GM21737 (cell line): ENCODE data around the gene RUNX2.

Source experiments
- ATAC-seq: cut with Tn5 transposase; IDR thresholded peaks from one replicate; pipeline ENCODE4 v1.9.1; 2021; ENCODE audit warnings: mild to moderate bottlenecking, moderate library complexity; ENCODE audit not compliant: unreplicated experiment

RUNX2 gene

DNA sequence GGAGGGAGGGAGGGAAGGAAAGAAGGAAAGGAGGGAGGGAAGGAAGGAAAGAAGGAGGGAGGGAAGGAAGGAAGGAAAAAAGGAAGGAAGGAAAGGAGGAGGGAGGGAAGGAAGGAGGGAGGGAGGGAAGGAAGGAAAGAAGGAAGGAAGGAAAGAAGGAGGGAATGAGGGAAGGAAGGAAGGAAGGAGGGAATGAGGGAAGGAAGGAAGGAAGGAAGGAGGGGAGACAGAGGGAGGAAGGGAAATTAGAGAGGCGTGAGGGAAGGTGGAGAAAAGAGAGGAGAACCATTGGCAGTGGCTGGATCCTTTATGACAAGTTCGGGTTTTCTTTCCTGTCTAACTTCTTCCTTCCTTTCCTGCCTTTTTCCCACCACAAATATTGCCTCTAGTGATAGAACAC is 71.9 kb downstream of the RUNX2 start:
- no peak for ATAC-seq

DNA sequence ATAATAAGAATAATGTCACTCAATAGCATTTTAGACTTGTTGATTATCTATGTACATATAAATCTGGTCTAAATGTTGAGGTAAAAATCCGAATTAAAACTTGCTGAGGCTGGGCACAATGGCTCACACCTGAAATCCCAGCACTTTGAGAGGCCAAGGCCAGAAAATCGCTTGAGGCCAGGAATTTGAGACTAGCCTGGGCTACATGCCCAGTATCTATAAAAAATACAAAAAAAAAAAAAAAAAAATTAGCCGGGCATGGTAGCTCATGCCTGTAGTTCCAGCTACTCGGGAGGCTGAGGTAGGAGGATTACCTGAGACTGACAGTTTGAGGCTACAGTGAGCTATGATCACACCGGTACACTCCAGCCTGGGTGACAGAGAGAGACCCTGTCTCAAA is 83.8 kb downstream of the RUNX2 start:
- no peak for ATAC-seq

DNA sequence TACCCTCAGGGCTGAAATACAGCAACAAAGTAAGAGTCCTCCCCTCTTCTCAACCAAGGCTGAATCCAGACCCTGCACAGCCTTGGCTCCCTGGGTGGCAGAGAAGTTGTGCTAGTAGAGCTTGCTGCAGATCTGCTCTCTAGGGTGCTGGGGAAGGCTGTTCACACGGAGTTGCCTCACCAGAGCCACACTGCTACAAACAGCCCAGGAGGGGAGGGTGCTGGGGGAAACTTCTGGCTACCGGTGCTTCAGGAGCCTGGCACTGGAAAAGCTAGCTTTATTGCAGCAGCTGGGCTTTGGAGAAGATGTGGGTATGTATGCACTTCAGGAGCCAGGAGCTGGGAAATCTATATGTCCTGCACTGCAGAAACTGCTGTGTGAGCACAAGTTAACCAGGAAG is 87.2 kb downstream of the RUNX2 start:
- no peak for ATAC-seq

GRCh38 chr6:45415788-45416518 is 87.8 kb downstream of the RUNX2 start:
- no peak for ATAC-seq

- no peak for ATAC-seq
Measured at GRCh38 chr6:45416700-45417099, 88.6 kb downstream of the RUNX2 start.

- no peak for ATAC-seq
Measured at GRCh38 chr6:45417436-45417835, 89.3 kb downstream of the RUNX2 start.

- no peak for ATAC-seq
Measured at GRCh38 chr6:45419571-45420082, 91.5 kb downstream of the RUNX2 start.

DNA sequence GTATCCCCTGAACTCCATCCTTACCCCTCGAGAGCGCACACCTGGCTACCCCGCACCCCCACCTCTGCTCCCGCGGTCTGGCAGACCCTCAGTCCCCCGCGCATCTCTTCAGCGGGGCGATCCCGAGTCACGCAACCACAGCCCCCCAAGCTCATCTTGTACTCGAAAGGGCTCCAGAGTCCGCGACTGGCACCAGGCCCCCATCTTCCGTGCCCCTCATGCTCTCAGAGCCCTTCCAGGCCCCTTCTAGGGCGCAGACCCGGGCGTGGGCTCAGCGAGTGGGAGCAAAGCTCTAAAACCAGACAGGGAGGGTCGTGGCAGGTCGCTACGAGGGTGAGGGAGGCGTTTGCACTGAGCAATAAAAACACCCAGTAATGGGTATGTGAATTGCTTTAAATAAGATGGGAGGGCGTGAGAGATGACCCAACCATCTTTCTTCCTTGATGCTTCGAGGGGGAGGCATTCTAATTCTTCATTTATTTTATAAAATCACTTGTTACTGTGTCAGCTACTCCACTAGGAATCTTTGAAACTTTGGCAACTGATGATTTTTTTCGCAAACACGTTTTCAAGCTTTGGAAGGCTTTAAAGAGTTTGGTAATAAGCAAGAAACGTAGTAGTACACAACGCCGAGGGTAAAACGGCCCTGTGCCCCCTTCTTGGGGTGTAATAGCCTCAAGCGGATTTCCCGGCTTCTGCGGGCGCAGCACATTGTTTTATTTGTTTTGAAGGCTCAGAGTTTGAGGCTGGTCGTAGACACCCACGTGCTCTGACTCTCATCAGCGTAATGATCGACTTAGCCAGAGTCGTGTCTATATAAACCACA is 92.2 kb downstream of the RUNX2 start:
- ATAC-seq: no peak

DNA sequence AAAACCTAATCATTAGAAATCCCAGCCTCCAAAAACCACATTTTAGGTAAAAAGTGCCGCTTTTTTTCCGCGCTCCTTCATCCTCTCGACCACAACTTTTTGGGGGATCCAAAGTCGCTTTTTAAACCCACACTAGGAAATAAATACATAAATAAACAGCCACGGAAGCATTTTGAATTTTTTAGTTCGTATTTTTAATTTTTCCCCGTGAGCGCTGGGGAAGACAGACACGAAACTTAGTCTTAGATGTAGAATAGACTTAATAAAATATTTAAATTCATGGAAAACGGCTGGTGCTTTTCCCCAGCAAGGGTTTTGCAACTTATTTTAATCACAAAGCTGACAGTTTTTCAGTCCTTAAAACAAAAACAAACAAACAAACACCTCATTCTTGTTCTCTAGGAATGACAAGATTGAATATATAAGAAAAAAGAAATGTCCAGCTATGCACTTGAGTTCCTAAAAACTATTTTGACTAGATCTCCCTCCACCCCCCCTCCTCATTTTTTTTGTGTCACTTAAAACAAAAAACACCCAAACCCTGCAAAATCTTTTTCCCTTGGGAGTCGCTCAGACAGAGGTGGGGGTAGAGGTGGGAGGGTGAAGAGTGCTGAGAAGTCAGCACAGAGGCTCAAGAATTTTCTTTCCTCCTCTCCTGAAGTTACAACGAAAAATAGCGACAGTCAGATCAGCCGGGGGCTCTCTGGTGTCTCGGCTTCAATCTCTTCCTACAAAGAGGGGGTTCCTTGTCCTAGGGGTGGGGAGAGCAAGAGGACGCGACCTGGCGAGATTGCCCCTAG is 93.0 kb downstream of the RUNX2 start:
- no peak for ATAC-seq

DNA sequence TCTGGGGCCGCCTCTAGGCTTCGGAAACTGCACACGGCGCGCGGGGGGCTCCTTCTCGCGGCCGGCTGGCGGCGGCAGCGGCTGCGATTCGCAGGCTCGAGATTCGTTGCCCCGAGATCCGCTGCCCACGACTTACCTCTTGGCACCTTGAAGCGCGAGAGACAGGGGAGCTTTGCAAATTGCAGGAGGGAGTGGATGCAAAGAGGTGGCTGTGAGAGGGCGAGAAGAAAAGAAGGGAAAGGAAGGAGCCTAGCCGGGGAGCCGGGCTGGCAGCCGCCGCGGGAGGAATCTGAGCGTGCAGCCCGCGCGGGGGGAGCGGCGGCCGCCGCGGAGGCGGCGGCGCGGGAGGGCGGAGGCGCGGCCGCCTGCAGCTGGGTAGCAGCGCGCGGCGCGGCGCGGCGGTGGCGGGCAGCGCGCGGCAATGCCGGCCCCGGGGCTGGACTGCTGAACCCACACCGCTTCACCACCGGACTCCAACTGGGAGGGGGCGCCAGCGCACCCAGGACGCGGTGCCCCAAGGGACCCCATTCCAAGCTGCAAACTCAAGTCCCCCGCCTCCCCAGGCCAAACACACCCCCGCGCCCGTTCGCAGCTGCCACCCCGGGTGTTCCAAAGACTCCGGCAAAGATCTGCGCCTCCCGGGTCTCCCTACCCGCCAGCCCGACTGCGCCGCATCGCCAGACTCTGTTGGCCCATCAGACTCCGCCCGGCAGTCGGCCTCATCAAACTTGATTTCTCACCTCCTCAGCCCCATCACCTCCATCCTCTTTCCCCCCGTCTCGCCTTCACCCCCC is 93.8 kb downstream of the RUNX2 start:
- no peak for ATAC-seq

- ATAC-seq: no peak
Measured at GRCh38 chr6:45422503-45423110, 94.5 kb downstream of the RUNX2 start.

GRCh38 chr6:45423111-45423823 is 95.1 kb downstream of the RUNX2 start:
- ATAC-seq: no peak

- no peak for ATAC-seq
Measured at GRCh38 chr6:45423824-45424450, 95.8 kb downstream of the RUNX2 start.

DNA sequence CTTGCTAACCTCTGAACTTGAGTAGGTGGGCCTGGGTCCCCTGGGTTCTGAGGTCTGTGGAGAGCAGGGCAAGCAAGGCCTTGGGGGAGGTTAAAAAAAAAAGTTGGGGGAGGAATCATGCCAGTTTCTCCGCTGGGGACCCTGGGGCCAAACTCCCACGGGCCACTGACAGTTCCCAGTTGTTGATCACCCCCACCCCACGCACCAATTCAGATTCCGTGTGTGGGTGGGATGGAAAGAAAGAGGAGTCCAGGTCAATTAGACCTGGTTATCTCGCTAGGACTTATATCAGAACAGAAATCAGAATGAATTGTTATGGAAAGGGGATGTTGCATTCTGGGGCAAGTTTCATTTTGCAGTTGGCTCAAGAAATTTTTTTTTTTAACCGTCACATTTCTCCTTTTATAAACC is 96.3 kb downstream of the RUNX2 start:
- no peak for ATAC-seq

GRCh38 chr6:45426251-45426650 is 98.1 kb downstream of the RUNX2 start:
- no peak for ATAC-seq

DNA sequence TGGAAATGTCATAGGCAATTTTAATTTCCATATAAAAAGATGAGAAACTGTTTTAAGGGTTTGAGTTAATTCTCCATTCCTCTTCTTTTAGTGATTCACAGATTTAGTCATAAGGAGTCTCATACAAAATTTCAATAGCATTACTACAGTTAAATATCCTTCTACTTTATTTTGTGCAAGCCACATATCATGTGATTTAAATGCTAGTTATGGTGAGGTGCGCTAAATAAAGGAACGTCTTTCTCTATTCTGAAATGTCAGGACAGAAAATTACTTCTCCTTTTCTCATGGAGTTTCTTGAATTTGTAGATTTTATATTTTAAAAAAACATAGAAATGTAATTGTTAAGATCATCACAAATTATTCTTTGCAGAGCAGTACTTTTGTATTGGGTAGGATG is 99.6 kb downstream of the RUNX2 start:
- no peak for ATAC-seq

DNA sequence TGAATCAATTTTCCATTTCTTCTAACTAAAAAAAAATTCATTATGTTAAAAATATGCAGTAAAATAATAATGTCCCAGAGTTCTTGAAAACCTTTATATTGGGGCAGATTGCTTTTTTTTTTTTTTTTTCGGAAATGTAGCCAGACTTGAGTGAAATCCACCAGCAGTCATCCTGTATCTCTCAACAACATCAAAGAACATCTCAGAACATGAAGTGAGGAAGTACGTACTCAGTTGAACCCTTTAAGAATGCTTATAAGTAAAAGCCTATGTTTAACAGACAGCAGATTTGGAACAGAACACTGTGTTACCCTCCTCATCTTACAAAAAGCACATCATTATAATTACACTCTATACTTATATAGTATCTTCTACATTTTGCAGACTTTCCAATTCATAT is 100.6 kb downstream of the RUNX2 start:
- no peak for ATAC-seq

- ATAC-seq: no peak
Measured at GRCh38 chr6:45430590-45431202, 102.6 kb downstream of the RUNX2 start.
